COLO668 (cell line): ENCODE measurements around the gene NUPR1.
"Not testable (repeated sequence)": the region's sequence is repeated elsewhere in the genome, so short reads cannot be mapped to it uniquely, and the experiment has no call there.

Experiments used
- DNase-seq: peaks from one replicate; lab custom pipeline; 2025; ENCODE audit not compliant: unreplicated experiment; lab: John Stamatoyannopoulos, UW

NUPR1 gene

GRCh38 chr16:28538733-28539596 lies at the start of gene NUPR1:
TSS of gene NUPR1 (minus strand) at chr16:28538974. CDS start at chr16:28538907, 67 bp downstream.
- DNase-seq, result no peak

DNA sequence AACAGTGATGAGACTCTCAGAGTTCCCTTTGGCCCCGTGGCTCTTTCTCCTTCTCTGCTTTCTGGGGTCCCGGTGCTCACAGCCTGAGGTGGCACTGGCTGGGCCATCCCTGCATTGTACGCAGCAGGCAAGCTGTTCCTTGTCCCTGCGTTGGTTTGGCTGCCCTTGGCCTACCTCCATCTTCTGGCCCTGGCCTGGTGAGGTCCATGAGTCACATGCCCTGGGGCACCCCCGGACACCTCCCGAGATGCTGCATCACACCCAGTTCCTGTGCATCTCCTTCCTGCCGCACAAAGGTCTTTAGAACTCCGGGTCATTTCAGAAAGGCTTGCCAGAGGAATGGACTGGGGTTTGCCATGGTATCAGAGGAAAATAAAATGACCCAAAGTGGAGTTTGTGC lies 48.6 kb upstream of the NUPR1 start:
- DNase-seq, result no peak

DNA sequence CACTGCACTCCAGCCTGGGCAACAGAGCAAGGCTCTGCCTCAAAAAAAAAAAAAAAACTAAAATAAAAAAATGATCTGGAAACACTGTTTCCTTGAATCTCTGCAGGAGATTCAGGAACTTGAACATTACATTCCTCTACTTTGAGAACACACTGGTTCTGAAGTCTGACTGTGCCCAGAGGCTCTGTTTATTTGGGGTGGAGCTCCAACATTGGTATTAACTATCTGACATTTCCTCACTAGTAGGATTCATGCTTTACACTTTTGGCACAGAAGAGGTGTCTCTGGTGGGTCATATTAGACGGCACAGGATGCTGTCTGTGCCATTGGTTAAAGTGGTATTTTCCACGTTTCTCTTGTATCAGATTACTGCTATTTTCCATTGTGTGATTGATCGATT lies 47.7 kb upstream of the NUPR1 start:
- no peak for DNase-seq

- no peak for DNase-seq
Observed at GRCh38 chr16:28585674-28586073, 46.9 kb upstream of the NUPR1 start.

GRCh38 chr16:28580726-28581315 lies 42.0 kb upstream of the NUPR1 start:
- DNase-seq, result no peak

DNA sequence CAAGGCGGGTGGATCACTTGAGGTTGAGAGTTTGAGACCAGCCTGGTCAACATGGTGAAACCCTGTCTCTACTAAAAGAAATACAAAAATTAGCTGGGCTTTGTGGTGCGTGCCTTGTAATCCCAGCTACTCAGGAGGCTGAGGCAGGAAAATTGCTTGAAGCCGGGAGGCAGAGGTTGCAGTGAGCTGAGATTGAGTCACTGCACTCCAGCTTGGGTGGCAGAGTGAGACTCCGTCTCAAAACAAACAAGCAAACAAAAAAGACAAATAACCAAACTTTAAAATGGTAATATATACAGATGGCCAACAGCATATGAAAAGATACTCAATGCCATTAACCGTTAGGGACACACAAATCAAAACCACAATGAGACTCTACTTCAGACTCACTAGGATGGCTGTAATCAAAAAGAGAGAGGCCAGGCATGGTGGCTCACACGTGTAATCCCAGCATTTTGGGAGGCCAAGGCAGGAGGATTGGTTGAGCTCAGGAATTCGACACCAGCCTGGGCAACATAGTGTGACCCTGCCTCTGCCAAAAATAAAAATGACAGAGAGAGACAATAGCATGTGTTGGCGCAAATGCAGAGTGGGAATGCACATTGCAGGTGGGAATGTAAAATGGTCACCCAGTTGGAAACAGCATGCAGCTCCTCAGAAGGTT lies 36.8 kb upstream of the NUPR1 start:
- DNase-seq, result no peak

DNA sequence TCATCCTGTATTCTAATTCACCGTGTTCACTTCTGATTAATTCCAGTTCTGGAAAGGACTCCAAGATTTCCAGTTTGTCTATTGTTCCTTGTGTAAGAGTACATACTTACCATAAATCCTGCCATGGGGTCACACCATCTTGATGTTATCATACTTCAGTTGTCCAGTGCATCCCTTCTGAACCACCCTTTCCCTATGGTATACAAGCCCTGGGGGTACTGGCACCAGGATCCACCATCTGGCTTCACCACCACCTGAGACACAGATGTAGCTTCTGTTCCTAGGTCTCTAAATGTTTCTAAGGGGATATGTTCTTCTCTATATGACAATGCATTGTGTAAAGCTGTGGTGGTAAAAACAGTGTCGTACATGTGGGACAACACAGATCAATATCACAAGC lies 36.2 kb upstream of the NUPR1 start:
- no peak for DNase-seq

- no peak for DNase-seq
Observed at GRCh38 chr16:28573738-28574718, 35.3 kb upstream of the NUPR1 start.

DNA sequence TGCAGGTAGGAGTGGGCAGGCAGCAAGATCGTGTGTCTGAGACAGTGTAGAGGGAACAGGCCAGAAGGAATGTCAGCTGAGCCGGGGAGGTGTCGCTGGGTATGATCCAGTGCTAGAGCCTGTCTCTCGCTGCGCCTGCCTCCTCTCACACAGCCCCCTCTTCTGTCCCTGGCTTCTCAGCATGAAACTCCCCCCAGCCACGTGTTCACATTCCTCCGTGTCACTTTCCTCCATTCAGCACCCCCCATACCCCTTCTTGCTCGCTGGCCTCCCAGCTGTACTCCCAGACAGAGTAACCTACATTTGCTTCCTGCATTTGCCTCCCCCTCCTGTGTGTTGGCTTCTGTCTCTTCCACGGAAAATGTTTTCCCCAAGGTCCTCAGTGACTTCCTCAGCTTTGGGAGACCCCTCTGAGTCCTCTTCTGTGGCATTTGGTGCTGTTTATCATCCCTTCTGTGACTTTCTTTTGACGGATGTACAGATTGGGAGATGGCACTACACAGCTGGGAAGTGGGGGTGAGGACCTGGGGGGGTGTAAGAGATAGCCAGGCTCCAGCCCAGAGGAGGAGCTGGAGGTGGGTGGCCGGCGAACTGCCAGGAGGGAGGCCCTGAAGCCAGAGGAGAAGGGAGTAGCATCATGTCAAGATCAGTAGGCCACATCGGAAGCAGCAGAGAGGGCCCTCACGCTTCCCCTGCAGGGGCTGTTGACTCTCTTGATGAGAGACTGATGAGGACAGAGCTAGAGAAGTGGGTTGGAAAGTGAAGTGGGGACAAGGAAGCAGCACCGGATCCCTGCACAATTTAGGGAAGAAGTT lies 34.1 kb upstream of the NUPR1 start:
- no peak for DNase-seq

- no peak for DNase-seq
Observed at GRCh38 chr16:28569968-28570752, 31.4 kb upstream of the NUPR1 start.

- DNase-seq, result no peak
Observed at GRCh38 chr16:28569021-28569420, 30.2 kb upstream of the NUPR1 start.

DNA sequence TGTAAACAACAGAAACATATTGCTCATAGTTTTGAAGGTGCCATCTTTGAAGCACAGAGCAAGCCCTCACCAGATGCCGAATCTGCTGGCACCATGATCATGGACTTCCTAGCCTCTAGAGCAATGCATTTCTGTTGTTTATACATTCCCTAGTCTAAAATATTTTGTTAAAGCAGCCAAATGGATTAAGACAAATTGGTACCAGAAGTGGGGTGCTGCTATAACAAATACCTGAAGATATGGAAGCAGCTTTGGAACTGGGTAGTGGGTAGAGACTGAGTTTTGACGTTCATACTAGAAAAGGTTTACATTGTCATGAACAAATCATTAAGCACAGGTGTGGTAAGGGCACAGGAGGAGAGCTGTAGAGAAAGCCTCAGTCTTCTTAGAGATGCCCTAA lies 28.5 kb upstream of the NUPR1 start:
- no peak for DNase-seq

DNA sequence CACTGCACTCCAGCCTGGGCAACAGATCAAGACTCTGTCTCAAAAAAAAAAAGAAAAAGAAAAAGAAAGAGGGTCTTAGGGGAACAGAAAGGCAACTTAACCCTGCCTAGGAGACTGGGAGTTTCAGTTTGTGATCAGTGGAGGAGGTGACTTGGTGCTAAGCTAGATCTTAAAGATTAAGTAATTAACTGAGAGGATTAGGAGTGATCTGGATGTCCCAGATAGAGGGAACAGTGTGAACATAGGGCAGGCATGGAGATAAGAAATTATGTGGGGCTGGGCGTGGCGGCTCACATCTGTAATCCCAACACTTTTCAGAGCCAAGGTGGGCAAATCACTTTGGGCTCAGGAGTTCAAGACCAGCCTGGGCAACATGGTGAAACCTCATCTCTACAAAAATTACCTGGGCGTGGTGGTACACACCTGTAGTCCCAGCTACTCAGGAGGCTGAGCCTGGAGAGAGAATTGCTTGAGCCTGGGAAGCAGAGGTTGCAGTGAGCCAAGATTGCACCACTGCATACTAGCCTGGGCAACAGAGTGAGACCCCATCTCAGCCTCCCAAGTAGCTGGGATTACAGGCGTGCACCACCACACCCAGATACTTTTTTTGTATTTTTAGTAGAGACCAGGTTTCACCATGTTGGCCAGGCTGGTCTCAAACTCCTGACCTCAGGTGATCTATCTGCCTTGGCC lies 27.6 kb upstream of the NUPR1 start:
- not testable (repeated sequence) for DNase-seq

DNA sequence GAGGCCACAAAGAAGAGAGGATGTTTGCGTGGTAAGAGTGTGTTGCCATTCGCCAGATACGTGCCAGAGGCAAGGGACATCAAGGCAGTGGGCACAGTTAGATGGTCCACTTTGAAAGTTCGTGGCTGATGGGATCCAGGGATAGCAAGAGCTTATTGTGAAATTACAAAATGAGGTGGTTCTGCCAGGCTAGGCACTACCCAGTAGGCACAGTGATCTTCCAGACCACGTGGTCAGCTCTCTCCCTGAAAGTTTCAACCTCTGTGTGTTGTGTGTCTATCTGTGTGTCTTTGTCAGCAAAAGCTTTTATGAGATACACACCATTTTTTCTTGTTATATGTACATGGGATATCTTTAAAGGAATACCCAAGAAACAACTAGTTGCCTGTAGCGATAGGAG lies 24.4 kb upstream of the NUPR1 start:
- no peak for DNase-seq

DNA sequence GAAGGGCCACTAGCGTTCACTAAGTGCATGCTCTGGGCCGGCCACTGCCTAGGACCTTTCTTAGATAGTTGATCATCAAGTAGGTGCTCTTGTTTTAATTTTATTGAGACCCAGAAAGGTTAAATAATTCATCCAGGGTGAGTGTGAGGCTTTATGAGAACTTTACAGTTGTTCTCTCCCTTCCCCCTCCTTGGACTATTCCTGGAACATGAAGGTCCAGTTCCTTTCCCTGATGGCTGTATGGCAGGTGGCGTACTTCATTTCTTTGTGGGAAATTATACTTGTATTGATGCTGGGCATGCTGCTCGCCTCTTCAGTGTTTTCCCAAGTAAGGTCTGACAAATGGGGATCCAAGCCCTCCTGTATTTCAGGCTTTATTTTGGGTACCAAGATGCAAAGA lies 23.4 kb upstream of the NUPR1 start:
- no peak for DNase-seq

GRCh38 chr16:28561557-28562187 lies 22.9 kb upstream of the NUPR1 start:
- DNase-seq, result no peak

GRCh38 chr16:28558456-28558855 lies 19.7 kb upstream of the NUPR1 start:
- no peak for DNase-seq

- DNase-seq, result no peak
Observed at GRCh38 chr16:28556914-28557320, 18.1 kb upstream of the NUPR1 start.
